ENCODE results near the gene MYLK.

Gene MYLK

DNA sequence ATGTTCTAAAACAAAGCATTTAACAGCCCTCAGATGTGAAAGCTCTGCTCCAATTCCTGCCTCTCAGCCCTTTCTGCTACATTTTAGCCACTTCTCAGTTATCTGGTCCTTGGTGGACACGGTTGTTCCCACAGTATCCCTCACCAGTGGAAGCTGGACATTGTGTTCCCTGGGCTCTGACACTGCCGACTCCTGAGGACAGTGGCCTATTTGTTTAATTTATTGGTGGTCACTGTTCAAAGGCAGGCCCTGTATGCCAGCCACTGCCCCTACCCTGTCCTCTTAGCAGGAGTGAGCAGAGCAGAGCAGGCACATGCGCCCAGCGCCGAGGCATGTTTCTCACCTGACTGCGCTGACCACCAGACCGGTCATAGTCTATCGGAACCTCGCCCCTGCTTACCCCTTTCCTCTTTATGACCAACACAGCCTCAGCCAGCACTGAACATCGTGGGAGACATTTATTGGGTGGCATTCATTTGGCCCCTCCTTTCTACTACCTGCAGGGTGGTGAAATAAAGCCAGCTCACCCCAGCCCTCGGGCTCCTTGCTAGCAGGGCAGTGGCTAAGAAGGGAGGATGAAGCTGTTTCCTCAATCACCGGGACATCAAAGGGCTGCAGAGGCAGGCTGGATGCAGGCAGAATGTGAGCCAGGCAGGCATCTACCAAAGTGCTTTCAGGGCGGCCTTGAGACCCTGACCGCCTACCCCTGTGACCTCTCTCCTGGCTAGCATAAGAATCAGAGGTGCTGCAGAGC is 245.0 kb downstream of the MYLK start:
- DNase-seq: no peak

DNA sequence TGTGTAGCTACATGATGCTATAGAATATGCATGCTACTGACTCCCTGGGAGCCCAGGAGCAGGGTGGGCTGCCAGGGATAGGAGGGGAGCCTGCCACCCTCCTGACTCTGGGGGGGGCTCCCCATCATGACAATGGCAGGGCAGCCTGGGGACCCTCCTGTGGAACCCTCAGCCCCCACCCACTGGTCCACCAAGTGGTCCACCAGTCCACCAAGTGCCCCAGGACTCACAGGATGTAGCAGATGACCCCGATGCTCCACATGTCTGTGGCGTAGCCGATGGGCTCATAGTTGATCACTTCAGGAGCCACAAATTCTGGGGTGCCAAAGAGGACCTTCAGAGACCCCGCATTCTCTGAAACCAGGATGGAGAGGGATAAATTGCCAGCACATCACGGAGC is 246.3 kb downstream of the MYLK start:
- DNase-seq: no peak

DNA sequence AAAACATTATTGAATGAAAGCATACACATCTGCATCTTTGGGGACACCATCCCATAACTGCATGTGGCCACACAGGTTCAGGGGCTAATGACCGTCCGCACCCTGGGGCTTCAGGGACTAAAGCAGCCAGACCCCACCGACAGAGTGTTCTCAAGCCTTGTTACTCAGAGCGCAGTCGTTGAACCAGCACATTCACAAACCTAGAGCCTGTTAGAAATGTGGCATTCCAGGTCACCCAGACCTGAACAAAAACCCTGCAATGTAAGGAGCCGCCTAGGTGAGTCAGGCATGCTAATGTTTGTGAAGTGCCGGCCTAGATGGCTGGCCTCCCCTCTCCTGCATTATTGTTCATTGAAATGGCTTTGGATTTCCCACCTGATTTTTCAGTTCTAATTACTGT is 247.0 kb downstream of the MYLK start:
- DNase-seq: no peak

DNA sequence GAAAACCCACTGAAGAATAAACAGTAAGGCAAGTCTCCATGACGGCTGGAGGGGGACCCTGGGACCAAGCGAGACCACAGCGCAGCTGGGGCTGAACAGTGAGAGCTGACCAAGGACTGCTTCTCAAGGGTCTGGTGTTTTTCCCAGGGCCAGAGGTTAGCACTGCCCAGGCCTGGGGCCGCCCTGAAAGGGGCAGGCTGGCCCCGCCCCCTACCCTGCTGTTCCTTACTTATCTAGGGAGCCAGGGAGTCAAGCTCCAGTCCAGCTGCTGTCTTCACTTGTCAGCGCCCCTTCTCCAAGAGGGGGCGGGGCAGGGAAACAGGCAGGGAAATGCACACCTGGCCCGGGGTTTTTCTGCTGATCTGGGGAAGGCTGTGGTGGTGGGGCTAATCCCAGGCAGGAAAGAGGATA is 247.7 kb downstream of the MYLK start:
- no peak for DNase-seq

DNA sequence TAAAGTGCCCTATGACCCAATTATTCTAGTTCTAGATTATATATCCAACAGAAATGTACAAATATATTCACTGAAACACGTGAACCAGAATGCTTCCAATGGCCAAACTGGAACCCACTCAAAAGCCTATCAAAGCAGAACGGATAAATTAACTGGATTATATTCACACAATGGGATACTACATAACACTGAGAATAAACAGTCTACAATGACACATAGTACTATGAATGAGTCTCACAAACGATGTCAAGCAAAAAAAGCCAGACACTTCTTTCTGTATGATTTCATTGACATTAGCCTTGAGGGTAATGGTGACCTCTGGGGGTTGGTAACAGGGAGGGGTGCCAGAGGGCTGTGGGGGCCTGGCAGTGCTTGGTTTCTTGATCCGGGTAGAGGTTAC is 248.4 kb downstream of the MYLK start:
- DNase-seq: no peak

DNA sequence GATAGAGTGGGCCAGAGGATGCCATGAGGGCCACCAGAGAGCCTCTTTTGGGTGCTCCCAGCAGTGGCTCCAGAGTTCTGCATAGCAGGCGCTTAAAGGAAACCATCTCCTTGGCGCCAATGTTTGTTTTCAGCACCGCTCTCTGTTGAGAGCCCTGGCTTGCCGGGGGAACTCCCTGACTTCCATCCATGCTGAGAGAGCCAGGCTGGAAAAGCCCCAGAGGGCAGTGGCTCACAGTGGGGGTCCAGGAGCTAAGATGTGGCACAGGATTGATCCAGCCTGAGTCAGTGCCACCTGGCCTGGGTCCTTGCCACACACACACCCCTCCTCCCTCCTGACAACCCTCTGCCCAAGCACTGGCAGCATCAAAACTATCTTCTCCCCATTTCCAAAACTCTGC is 248.9 kb downstream of the MYLK start:
- peak; percentile 52 for DNase-seq

DNA sequence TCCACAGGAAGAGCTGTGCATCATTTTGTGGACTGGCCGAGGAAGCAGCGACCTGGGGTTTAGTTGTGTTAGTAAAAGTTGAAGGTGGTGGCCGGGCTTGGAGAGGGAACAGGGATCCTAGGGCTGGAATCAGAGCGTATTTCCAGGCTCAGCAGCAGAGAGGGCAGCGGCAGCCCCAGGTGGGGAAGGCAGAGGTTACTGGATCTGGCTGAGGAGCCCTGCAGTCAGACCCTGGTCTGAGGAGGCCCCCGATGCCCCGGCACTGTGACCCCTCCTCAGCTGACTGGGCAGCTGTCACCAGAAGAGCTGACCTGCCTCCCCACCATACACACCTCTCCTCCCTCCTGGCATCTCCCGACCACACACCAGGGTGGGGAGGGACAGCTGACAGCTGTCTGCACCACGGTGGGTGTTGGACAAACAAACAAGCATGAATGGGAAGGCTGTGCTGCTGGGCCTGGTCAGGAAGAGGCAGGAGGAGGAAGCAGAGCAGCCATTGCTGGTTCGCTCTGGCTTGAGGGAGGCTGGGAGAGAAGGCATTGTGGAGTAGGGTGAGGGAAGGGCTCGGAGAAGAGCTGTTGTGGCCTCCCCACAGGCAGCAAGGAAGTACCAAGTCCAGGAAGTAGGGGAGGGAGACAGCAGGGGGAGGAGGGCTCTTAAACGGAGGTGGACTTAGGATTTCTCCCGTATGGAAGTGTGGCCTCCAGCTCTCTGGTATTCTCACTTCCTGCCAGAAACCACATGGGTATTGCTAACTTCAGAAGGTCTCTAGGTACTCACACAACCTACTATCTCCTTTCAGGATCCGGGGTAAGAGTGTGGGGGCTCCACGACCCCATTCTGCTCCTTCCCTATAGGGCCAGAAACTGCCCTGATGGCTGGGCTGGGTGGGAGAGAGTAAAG is 249.7 kb downstream of the MYLK start:
- no peak for DNase-seq

DNA sequence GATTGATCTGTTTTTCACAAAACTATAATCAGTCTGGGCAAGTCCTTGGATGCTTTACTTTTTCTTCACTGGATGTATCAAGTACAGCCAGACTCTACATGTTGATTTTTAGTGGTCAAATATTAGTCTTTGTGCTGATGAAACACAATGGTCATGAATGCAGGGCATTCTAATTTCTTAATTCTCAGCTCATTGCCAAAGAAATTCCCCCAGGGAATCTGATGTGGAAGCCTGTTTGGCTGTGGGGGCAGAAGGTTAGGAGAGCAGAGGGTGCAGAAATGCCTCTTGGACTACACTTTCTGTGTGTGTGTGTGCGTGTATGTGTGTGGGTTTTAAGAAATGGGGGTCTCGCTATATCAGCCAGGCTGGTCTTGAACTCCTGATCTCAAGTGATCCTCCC is 250.6 kb downstream of the MYLK start:
- no peak for DNase-seq

DNA sequence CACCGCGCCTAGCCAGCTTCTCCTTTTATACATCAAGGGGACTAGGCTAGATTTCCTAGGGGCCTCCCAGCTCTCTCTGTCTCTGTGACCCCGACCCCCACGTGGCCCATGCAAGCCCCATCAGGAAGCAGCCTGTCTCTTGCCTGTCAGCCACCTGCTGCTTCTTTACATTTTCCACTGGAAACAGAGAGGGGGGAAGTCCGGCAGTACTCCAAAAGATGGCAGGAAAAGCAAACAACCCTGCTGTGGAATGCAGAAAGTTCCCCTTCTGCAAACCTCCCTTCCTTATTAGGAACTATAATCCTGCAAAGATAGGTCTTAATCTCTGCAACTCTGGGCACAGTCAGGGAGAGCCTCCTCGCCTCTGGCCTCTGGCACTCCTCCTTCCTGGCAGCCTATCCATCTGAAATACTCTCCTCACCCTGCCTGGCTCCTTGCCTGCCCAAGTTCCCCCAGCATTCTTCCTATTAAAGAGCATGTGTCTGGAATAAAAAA is 251.9 kb downstream of the MYLK start:
- DNase-seq: no peak

DNA sequence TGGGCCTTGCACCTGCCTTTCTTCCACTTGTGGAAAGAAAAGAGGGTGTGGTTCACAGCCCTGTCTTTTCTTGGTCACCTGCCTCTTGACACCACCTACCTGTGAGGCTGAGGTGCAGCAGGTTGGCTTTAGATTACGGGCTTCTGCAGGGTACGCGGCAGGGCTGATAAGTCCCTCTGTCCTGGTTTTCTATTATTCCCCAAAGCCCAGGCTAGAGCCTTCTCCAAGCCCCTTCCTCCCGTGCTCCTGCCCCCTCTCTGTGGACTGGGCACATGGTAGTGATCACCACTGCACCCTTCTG is 254.4 kb downstream of the MYLK start:
- DNase-seq: no peak

DNA sequence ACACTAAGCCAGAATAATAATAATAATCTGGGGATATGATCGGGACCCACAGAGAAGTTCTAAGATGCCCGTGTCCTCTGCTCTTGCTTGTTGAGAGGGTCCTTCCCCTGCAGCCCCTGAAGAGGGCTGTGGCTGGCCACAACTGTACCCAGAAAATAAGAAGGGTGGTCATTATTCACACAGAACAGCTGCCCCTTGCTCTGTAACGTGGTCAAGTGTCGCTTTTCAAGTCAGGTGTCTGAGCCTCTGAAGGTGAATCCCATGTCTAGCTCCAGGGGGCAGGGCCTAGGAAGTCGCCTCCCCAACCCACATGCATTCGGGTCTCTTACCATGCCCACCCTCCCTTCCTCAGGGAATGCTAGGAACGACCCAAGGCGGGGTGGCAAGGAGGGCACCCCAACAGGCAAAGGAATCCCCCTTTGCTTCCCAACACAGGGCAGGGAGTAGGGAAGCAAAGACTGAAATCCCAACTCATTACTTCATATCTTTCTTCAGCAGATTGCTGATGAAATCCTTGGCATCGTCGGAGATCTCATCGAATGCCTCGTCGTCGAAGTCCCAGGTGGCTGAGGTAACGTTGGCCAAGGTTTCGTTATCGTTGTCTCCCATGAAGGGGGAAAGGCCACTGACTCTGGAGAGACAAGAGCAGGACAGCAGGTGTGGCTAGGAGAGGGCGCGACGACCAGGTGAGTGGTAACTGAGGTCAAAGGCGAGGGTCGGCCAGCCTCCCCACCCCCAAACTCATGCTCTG is 255.0 kb downstream of the MYLK start:
- no peak for DNase-seq

DNA sequence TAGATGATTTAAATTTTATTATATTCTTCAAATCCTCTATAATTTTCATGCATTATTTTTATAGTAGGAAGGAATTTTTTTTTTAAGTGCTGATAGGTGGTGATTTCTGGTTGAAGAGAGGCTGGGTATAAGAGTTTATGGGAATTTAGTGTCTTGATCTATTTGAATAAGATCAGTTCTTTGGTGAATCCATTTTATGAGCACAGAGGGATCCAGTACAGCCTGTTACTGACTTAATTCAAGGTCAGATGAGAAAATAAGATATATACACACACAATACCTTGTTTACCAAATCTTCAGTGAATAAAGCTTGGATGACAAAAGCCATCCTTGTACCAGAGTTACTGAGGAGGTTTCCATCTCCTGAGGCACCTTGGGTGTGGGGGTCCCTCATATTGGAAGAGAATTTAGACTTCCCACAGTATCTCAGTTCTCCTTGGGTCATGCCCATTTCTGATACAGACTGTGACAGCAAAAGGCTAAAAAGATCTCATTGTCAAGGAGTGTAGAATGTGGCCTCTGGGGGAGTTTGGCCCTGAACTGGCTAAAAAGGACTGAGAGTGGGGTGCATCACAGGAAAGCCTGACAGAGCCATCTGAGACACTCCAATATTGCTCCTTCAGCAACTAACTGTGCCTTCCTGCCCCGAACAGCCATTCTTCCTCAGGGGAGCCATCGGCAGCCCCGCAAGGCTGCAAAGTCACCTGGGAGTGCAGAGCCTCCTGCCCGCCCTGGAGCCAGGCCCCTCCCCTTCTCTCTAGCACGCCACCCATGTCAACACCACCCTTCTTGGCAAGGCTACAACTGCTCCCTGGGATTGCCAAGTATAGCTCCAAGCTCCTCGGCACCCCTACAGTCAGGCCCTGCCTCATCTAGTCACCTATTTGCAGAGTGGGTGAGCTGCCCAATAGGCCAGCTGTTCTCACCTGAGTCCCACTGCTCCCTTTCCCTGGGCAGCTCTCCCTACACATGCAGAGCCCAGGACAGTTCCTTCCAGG is 256.2 kb downstream of the MYLK start:
- DNase-seq: no peak

DNA sequence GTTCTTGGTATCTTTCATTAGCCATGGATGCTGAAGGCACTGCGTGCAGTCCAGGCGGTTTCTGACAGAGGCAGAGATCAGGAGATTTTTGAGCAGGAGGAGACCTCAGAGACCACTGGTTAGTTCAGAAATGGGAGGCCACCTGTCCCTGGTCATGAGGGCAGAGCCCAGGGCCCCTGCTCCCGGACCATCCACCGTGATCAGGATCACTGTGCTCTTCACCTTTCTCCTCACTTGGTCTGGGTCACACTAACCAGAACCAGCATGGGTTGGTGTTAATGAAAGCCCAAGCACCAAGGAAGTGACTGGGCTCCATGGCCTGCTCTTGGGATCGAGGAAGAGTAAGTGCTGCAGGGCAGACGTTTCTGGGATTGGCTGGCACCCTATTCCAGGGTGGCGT is 257.3 kb downstream of the MYLK start:
- no peak for DNase-seq

DNA sequence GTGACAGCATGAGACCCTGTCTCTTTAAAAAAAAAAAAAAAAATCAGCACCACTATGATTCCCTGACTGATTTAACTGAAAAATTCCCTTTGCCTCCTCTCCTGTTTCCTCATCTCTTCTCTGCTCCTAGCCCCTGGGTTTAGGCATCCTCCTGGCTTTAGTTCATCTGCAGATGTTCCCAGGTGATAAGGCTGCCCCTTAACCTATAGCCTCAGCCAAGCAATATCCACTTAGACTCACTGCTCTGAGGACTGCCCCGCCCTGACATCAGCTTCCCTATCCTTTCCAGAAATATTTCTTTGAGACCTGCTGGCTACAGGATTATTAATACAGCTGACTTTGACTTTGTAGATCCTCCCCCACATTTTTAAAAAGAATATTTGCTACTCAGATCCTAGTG is 259.8 kb downstream of the MYLK start:
- no peak for DNase-seq

DNA sequence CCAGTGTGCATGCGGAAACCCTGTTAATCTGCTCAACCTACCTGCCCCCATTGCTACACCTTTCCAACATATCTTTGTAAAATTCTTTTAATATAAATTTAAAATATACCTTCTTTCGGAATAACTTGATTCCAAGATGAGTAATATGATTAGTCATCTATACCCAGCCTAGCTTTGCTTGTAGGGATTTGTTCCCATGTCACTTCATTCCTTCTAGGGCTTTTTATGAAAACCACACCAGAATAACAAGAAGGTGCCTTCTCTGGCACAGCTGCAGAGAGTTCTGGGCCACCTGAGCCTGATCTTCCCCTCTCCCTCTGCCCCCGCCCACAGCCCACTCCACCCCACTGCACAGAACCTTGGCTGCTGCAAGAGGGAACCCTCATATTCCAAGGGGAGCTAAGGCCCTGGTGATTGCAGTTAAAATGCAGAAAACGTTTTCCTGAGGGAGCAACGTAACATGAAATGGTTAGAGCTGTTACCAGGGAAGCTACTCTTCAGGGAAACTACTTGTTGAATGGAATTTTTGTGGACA is 260.7 kb downstream of the MYLK start:
- DNase-seq: no peak

DNA sequence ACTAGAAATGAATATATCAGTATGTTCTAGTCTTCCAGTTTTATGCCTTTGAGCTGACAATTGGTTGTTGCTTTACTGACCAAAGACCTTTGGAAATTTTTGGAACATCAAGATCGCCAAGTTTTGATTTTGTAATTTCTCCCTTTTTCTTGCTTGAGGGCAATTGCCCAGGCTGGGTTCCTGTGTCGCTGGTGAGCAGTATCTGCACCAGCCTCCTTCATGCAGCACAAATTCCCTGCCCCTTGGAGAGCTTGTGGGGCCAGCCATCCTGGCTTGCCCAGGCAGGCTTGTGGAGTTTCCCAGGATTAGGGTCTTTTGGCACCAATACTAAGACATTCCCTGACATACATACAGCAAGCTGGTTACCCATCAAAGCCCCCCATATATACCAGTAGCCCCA is 261.4 kb downstream of the MYLK start:
- DNase-seq: no peak

DNA sequence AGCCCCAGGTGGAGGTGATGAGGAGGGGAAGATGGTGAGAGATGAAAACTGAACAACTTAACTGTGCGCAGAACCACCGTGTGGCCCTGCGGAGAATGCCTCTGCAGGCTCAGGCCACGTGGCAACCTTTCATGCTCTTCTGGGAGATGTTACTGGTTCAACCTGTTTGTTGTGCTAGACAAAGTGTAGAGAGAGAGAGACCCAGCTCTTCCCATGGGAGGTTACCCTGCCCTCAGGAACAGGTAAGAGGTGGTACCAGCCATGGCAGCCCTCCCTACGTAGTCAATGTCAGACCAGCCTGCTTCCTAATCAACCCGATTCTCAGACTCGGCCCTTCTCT is 262.3 kb downstream of the MYLK start:
- no peak for DNase-seq

DNA sequence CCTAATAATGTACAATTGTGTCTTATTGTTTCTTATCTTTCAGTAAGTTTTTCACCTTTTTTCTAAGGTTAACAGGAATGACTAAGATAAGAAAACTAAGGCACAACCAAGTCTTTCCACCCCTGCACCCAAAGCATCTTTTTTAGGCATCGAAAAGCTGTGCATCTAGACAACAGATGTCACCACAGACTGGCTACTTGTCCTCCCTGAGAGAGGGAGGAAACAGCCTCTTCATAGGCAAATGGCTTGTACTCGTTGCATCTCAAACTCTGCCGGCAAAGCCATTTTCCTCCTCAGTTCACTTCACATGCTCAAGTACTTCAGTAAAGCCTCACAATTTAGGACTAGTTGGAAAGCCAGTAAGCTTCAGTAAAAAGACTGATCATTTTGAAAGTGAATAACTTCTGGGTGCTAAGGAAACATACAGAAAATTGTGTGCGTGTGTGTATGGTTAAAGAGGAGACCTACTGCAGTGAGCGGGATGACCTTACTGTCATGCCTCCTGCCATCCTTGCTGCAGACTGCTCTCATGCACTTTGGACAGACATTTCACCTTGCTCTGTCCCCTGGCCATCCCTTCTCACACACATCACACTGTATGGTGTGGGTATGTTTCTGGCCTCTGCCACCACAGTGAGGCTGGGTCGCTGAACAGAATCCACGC is 262.8 kb downstream of the MYLK start:
- DNase-seq: peak; percentile 65

DNA sequence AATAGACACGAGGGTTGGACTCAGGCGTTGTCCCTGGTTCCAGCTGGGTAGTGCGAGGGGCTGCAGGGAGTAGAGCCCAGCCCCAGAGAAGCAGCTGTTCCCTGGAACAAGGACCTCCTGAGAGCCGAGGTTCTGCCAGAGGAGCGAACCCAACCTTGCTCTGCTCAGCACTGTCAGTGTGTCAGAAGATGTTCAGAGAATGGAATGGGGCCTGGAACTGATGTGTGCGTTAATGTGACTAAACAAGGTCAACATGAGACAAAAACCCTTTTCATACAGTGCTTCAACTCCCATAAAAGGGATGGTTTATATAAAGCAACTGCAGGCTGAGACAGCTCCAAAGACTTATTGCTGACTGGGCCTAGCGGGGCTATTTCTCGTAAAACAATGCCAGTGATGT is 263.8 kb downstream of the MYLK start:
- no peak for DNase-seq

DNA sequence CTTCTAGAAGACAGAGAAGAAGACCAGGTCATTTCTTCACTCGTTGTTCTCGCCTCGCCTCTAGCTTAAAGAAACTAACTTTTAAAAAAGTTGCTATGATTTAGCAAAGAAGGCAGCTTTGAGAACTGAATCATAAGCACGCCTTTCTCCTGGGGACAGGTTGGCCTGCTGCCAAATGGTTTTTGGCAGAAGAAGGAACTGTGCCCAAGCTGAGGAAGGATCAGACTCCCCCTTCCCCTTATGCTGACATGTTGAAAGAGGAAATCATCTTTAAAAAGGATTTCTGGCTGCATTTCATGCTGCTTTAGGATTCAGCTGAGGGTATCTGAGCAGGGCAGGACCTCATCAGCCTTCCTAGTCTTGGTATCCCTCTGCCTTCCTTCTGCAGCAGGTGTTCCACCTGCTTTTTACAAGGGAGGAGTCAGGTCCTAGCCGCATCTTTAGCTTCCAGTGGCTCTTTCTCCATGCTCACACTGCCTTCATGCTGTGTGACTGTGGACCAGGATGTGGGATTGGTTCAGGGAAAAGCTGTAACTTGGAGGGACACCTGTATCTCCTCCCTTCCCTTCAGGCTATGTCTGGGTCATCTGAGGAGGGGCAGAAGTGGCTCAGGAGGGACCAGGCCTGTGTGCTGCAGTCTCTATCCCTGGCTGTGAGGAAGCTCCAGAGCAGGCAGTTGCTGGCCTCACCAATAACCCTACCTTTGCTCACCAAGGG is 265.2 kb downstream of the MYLK start:
- peak; percentile 79 for DNase-seq

Measured in DMS79 treated with DMSO at 0.1 percent for 48 hours (cell line).